HCT116 (cell line): ENCODE data around the gene DNAJB8. TPM values are rescaled to one million over a fixed set of nuclear protein-coding genes. Genes with fewer than 3 reads are reported as not detected.

Source experiments
- ATAC-seq: fragments of 200-7000 bp; cut with Tn5 transposase; 2 replicates; pipeline ENCODE4 v1.9.1; 2020; ENCODE audit warnings: mild to moderate bottlenecking, moderate library complexity
- BruUV-seq: library from RNA; stranded (reverse); fragments of 400-500 nt; replicated peaks from 2 replicates; lab custom pipeline; 2021; lab: Mats Ljungman, UMichigan
- CTCF ChIA-PET: fragments of 300-600 bp; sonication (Branson Sonifier 250); formaldehyde crosslinking; loops from one replicate; lab custom pipeline; 2021; ENCODE audit warnings: antibody characterized with exemption; lab: Charles Lee
- POLR2A ChIA-PET: fragments of 300-600, 350-600 bp; sonication (Branson Sonifier 250); formaldehyde crosslinking; loops from one replicate; lab custom pipeline; 2021; ENCODE audit warnings: antibody characterized with exemption; lab: Charles Lee
- RAD21 ChIA-PET, 2 experiments: fragments of 300-600 bp; sonication (Branson Sonifier 250); formaldehyde crosslinking; loops; one replicate each; lab custom pipeline; 2023; ENCODE audit warnings: low total read pairs in 2 of 2; ENCODE audit not compliant: uncharacterized antibody in 2 of 2, unreplicated experiment in 2 of 2, low non-redundant PET in 1 of 2; lab: Charles Lee
- DNase-seq: peaks from one replicate; pipeline ENCODE4 v3.0.0-alpha.2; 2010; ENCODE audit warnings: low read depth, low spot score
- H2AFZ ChIP-seq: fragments of 200-600 bp; shearing (Covaris generic), sonication (generic); 2 replicates; pipeline ENCODE4 v1.6.1; 2017; ENCODE audit warnings: low read depth, mixed run types, mixed read lengths, antibody characterized with exemption, low read length; ENCODE audit not compliant: poor library complexity, severe bottlenecking
- H3K27ac ChIP-seq: 2 replicates; pipeline ENCODE4 v1.5.1; 2012; ENCODE audit warnings: low read depth, low read length
- H3K27me3 ChIP-seq: fragments of 200-600 bp; sonication (generic); 2 replicates; pipeline ENCODE4 v1.6.1; 2016; ENCODE audit warnings: mixed run types, low read length, mixed read lengths; ENCODE audit not compliant: insufficient read depth
- H3K36me3 ChIP-seq, 2 experiments: fragments of 200-500 bp in 1 of 2; fragments of 200-600 bp in 1 of 2; sonication (Bioruptor generic) in 1 of 2; sonication (generic) in 1 of 2; 2 replicates each; pipeline versions ENCODE4 v1.5.1 to v1.6.1; 2014 to 2016; ENCODE audit warnings: low read length in 2 of 2, inconsistent platforms in 1 of 2, mixed read lengths in 1 of 2, mixed run types in 1 of 2; ENCODE audit not compliant: insufficient read depth in 2 of 2, control insufficient read depth in 1 of 2
- H3K4me1 ChIP-seq, 2 experiments: fragments of 200-600 bp in 1 of 2; sonication (generic) in 1 of 2; 2 replicates each; pipeline versions ENCODE4 v1.5.1 to v1.6.1; 2012 to 2017; ENCODE audit warnings: low read length in 2 of 2, inconsistent platforms in 1 of 2, mild to moderate bottlenecking in 1 of 2, mixed read lengths in 1 of 2, mixed run types in 1 of 2, moderate library complexity in 1 of 2; ENCODE audit not compliant: insufficient read depth in 2 of 2, control insufficient read depth in 1 of 2
- H3K4me2 ChIP-seq: fragments of 200-600 bp; sonication (generic); 2 replicates; pipeline ENCODE4 v1.6.1; 2017; ENCODE audit warnings: mixed run types, low read length, mixed read lengths
- H3K4me3 ChIP-seq, 2 experiments: fragments of 200-600 bp in 1 of 2; sonication (generic) in 1 of 2; replicated peaks in 1 of 2; 2 replicates each; pipeline ENCODE4 v1.5.1; 2011 to 2016; ENCODE audit warnings: low read length in 2 of 2, control low read depth in 1 of 2, low read depth in 1 of 2, mild to moderate bottlenecking in 1 of 2, mixed read lengths in 1 of 2, mixed run types in 1 of 2
- H3K79me2 ChIP-seq: fragments of 200-600 bp; sonication (generic); 2 replicates; pipeline ENCODE4 v1.6.1; 2017; ENCODE audit warnings: mild to moderate bottlenecking, mixed run types, low read length, moderate library complexity, mixed read lengths; ENCODE audit not compliant: insufficient read depth
- H3K9ac ChIP-seq: fragments of 200-600 bp; sonication (generic); 2 replicates; pipeline ENCODE4 v1.6.1; 2016; ENCODE audit warnings: low read length, mixed read lengths
- H3K9me2 ChIP-seq: fragments of 200-600 bp; sonication (generic), shearing (Covaris generic); 2 replicates; pipeline ENCODE4 v1.6.1; 2017; ENCODE audit warnings: mixed run types, mild to moderate bottlenecking, moderate library complexity; ENCODE audit not compliant: insufficient read depth
- H3K9me3 ChIP-seq, 2 experiments: fragments of 200-500 bp in 1 of 2; fragments of 200-600 bp in 1 of 2; sonication (Bioruptor generic) in 1 of 2; sonication (generic) in 1 of 2; 2 replicates each; pipeline ENCODE4 v1.6.1; 2014 to 2017; ENCODE audit warnings: low read length in 2 of 2, mixed read lengths in 2 of 2, inconsistent platforms in 1 of 2, low read depth in 1 of 2, mild to moderate bottlenecking in 1 of 2, mixed run types in 1 of 2, moderate library complexity in 1 of 2; ENCODE audit not compliant: control insufficient read depth in 1 of 2, insufficient read depth in 1 of 2
- H4K20me1 ChIP-seq: fragments of 200-600 bp; sonication (generic), shearing (Covaris generic); 2 replicates; pipeline ENCODE4 v1.6.1; 2017; ENCODE audit warnings: mixed run types, mild to moderate bottlenecking, moderate library complexity; ENCODE audit not compliant: insufficient read depth
- CEBPB ChIP-seq: IDR thresholded peaks from 2 replicates; pipeline ENCODE4 v1.6.1; 2012; ENCODE audit warnings: low read depth
- CTCF ChIP-seq, 3 experiments: fragments of 200-600 bp in 1 of 3; sonication (generic) in 1 of 3; IDR thresholded peaks in 2 of 3; conservative IDR thresholded peaks in 1 of 3; 2 replicates each; pipeline ENCODE4 v1.5.1; 2012 to 2017; ENCODE audit warnings: low read depth in 2 of 3, low read length in 2 of 3, antibody characterized with exemption in 1 of 3, borderline replicate concordance in 1 of 3, control low read depth in 1 of 3, mild to moderate bottlenecking in 1 of 3, mixed read lengths in 1 of 3, mixed run types in 1 of 3, moderate library complexity in 1 of 3; ENCODE audit not compliant: insufficient read depth in 1 of 3
- ELF1 ChIP-seq: IDR thresholded peaks from 2 replicates; pipeline ENCODE4 v1.6.1; 2012; ENCODE audit warnings: low read depth, borderline replicate concordance
- EZH2 ChIP-seq: fragments of 200-600 bp; sonication (generic); IDR thresholded peaks from 2 replicates; pipeline ENCODE4 v1.6.1; 2017; ENCODE audit warnings: antibody characterized with exemption, mixed run types
- EZH2phosphoT487 ChIP-seq: fragments of 200-600 bp; IDR thresholded peaks from 2 replicates; pipeline ENCODE4 v1.6.1; 2018; ENCODE audit warnings: antibody characterized with exemption, borderline replicate concordance
- FOSL1 ChIP-seq: IDR thresholded peaks from 2 replicates; pipeline ENCODE4 v1.6.1; 2012; ENCODE audit warnings: low read depth
- JUND ChIP-seq: IDR thresholded peaks from 2 replicates; pipeline ENCODE4 v1.6.1; 2012
- MAX ChIP-seq: IDR thresholded peaks from 2 replicates; pipeline ENCODE4 v1.6.1; 2012
- POLR2A ChIP-seq: IDR thresholded peaks from 2 replicates; pipeline ENCODE4 v1.7.0; 2011; ENCODE audit warnings: borderline replicate concordance; ENCODE audit not compliant: insufficient read depth, insufficient read length; ENCODE audit errors: extremely low read depth
- POLR2AphosphoS5 ChIP-seq: IDR thresholded peaks from 2 replicates; pipeline ENCODE4 v1.6.1; 2011; ENCODE audit warnings: mild to moderate bottlenecking, low read depth, low read length, moderate library complexity
- RAD21 ChIP-seq: IDR thresholded peaks from 2 replicates; pipeline ENCODE4 v1.6.1; 2012; ENCODE audit warnings: low read depth, mild to moderate bottlenecking
- SP1 ChIP-seq: IDR thresholded peaks from 2 replicates; pipeline ENCODE4 v1.6.1; 2012; ENCODE audit warnings: low read depth
- SRF ChIP-seq: IDR thresholded peaks from 2 replicates; pipeline ENCODE4 v1.6.1; 2012; ENCODE audit warnings: low read depth
- TCF7L2 ChIP-seq: IDR thresholded peaks from 2 replicates; pipeline ENCODE4 v1.7.0; 2011; ENCODE audit warnings: borderline replicate concordance, inconsistent platforms; ENCODE audit not compliant: insufficient read depth, insufficient read length; ENCODE audit errors: extremely low read depth
- ZBTB33 ChIP-seq: IDR thresholded peaks from 2 replicates; pipeline ENCODE4 v1.6.1; 2011; ENCODE audit warnings: mild to moderate bottlenecking, low read length, moderate library complexity; ENCODE audit not compliant: insufficient replicate concordance; ENCODE audit errors: extremely low read depth
- ZNF274 ChIP-seq: fragments of 200-500 bp; sonication (Bioruptor generic); IDR thresholded peaks from 2 replicates; pipeline ENCODE4 v1.6.1; 2014; ENCODE audit warnings: mild to moderate bottlenecking, low read depth, low read length, inconsistent platforms
- intact Hi-C: fragments of 100-400 bp; cut with micrococcal nuclease; formaldehyde crosslinking; loops from 2 replicates; pipeline ENCODE4 v1.10.0; 2022
- total RNA-seq: library from RNA; stranded (reverse); gene quantifications from one replicate; pipeline ENCODE4 v1.2.1, GENCODE V29; 2021; ENCODE audit not compliant: unreplicated experiment

The DNAJB8 gene
- total RNA-seq, 1 experiment from 2014 or later: not detected

- Histone ChIP-seq H3K4me2 (no peak overlapping the region), H3K9me2 (no peaks in the 10 kb centered on the region), H4K20me1 (no peaks in the 10 kb centered on the region), H3K79me2 (no peaks in the 10 kb centered on the region), H3K27ac (no peak overlapping the region), H3K36me3 (no peaks in the 10 kb centered on the region), H3K27me3 (peaks cover 20% of the 10 kb centered on the region; the same call in 1 of the 2 replicates), H3K9me3 (no peaks in the 10 kb centered on the region), H3K4me3 (no peak overlapping the region), H3K4me1 (no peaks in the 10 kb centered on the region), H3K9ac (no peak overlapping the region), H2AFZ (no peak overlapping the region)
- ChIA-PET CTCF (no interaction called here), RAD21 (no interaction called here), POLR2A (no interaction called here)
- intact Hi-C loops: no loop called here
- TF ChIP-seq ELF1 (no peak), POLR2A (no peak), SP1 (no peak), ZNF274 (no peak), MAX (no peak), EZH2 (no peak), CTCF (IDR thresholded peaks at IDR 0.05 in 2 of 3, conservative IDR thresholded peaks at IDR 0.05 in 1 of 3; ENCODE audit: borderline replicate concordance in 1 of 3, insufficient read depth in 1 of 3, low read depth in 2 of 3, low read length in 2 of 3) (no peak), FOSL1 (no peak), ZBTB33 (no peak), SRF (no peak), TCF7L2 (no peak), CEBPB (no peak), RAD21 (no peak), JUND (no peak), EZH2phosphoT487 (no peak), POLR2AphosphoS5 (no peak)
- no TSS peak for BruUV-seq
- no peak for DNase-seq
- no peak for ATAC-seq
Measured at GRCh38 chr3:128454310-128454618, 12.4 kb downstream of the DNAJB8 start.
